Measurements from ENCODE around the gene CFAP43. TPM values are rescaled to one million over a fixed set of nuclear protein-coding genes. Genes with fewer than 3 reads are reported as not detected.

The CFAP43 gene
- total and polyA plus RNA-seq, 2 experiments from 2014 or later = 0.24 to 0.44 TPM

GRCh38 chr10:104277785-104278184, 45.6 kb upstream of the CFAP43 start:
- H3F3A ChIP-seq (replicated peaks; ENCODE audit: low read depth) = no peaks in the 10 kb centered on the region
- H3K27me3 ChIP-seq (ENCODE audit: insufficient read depth) = 0 out of 2 replicates have a peak, but pooled peaks cover 8% of the 10 kb centered on the region
- Mint-ChIP-seq H3K27me3 (ENCODE audit: insufficient read depth, low read depth, poor library complexity) (peaks cover 12% of the 10 kb centered on the region), H3K4me3 (no peak overlapping the region), H3K36me3 (ENCODE audit: low read depth) (peaks cover 12% of the 10 kb centered on the region; the same call in 1 of the 3 replicates), H3K4me1 (peaks cover 17% of the 10 kb centered on the region; the same call in 2 of the 3 replicates), H3K9me3 (no peaks in the 10 kb centered on the region), H3K27ac (no peak overlapping the region)
- no peak overlapping the region for H3K4me3 ChIP-seq
- no peak overlapping the region for H2AFZ ChIP-seq
- no peak for TF ChIP-seq NANOG (IDR thresholded peaks at IDR 0.05; ENCODE audit: borderline replicate concordance)
- no peak for TF ChIP-seq CREB1 (CRISPR knock-in tag; IDR thresholded peaks at IDR 0.05; ENCODE audit: low read depth)
- TF ChIP-seq ZNF114 (CRISPR knock-in tag; IDR thresholded peaks at IDR 0.05) = no peak
- no peak for TF ChIP-seq POLR2AphosphoS5 (IDR thresholded peaks at IDR 0.05; ENCODE audit: low read depth)
- TF ChIP-seq EZH2 (IDR thresholded peaks at IDR 0.05; ENCODE audit: low read depth, unreplicated experiment) = no peak
- no peak for TF ChIP-seq EZH2phosphoT487 (IDR thresholded peaks at IDR 0.05; ENCODE audit: unreplicated experiment)
- TF ChIP-seq, protein P1, sequence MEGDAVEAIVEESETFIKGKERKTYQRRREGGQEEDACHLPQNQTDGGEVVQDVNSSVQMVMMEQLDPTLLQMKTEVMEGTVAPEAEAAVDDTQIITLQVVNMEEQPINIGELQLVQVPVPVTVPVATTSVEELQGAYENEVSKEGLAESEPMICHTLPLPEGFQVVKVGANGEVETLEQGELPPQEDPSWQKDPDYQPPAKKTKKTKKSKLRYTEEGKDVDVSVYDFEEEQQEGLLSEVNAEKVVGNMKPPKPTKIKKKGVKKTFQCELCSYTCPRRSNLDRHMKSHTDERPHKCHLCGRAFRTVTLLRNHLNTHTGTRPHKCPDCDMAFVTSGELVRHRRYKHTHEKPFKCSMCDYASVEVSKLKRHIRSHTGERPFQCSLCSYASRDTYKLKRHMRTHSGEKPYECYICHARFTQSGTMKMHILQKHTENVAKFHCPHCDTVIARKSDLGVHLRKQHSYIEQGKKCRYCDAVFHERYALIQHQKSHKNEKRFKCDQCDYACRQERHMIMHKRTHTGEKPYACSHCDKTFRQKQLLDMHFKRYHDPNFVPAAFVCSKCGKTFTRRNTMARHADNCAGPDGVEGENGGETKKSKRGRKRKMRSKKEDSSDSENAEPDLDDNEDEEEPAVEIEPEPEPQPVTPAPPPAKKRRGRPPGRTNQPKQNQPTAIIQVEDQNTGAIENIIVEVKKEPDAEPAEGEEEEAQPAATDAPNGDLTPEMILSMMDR (conservative IDR thresholded peaks at IDR 0.05; ENCODE audit: low read depth in 2 of 2) = no peak
- TF ChIP-seq JUNB (IDR thresholded peaks at IDR 0.05; ENCODE audit: unreplicated experiment) = no peak
- no peak for TF ChIP-seq ZNF331 (CRISPR knock-in tag; IDR thresholded peaks at IDR 0.05; ENCODE audit: low read depth)
- TF ChIP-seq, protein P2, sequence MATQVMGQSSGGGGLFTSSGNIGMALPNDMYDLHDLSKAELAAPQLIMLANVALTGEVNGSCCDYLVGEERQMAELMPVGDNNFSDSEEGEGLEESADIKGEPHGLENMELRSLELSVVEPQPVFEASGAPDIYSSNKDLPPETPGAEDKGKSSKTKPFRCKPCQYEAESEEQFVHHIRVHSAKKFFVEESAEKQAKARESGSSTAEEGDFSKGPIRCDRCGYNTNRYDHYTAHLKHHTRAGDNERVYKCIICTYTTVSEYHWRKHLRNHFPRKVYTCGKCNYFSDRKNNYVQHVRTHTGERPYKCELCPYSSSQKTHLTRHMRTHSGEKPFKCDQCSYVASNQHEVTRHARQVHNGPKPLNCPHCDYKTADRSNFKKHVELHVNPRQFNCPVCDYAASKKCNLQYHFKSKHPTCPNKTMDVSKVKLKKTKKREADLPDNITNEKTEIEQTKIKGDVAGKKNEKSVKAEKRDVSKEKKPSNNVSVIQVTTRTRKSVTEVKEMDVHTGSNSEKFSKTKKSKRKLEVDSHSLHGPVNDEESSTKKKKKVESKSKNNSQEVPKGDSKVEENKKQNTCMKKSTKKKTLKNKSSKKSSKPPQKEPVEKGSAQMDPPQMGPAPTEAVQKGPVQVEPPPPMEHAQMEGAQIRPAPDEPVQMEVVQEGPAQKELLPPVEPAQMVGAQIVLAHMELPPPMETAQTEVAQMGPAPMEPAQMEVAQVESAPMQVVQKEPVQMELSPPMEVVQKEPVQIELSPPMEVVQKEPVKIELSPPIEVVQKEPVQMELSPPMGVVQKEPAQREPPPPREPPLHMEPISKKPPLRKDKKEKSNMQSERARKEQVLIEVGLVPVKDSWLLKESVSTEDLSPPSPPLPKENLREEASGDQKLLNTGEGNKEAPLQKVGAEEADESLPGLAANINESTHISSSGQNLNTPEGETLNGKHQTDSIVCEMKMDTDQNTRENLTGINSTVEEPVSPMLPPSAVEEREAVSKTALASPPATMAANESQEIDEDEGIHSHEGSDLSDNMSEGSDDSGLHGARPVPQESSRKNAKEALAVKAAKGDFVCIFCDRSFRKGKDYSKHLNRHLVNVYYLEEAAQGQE (IDR thresholded peaks at IDR 0.05; ENCODE audit: unreplicated experiment) = no peak
- TF ChIP-seq, protein P3, sequence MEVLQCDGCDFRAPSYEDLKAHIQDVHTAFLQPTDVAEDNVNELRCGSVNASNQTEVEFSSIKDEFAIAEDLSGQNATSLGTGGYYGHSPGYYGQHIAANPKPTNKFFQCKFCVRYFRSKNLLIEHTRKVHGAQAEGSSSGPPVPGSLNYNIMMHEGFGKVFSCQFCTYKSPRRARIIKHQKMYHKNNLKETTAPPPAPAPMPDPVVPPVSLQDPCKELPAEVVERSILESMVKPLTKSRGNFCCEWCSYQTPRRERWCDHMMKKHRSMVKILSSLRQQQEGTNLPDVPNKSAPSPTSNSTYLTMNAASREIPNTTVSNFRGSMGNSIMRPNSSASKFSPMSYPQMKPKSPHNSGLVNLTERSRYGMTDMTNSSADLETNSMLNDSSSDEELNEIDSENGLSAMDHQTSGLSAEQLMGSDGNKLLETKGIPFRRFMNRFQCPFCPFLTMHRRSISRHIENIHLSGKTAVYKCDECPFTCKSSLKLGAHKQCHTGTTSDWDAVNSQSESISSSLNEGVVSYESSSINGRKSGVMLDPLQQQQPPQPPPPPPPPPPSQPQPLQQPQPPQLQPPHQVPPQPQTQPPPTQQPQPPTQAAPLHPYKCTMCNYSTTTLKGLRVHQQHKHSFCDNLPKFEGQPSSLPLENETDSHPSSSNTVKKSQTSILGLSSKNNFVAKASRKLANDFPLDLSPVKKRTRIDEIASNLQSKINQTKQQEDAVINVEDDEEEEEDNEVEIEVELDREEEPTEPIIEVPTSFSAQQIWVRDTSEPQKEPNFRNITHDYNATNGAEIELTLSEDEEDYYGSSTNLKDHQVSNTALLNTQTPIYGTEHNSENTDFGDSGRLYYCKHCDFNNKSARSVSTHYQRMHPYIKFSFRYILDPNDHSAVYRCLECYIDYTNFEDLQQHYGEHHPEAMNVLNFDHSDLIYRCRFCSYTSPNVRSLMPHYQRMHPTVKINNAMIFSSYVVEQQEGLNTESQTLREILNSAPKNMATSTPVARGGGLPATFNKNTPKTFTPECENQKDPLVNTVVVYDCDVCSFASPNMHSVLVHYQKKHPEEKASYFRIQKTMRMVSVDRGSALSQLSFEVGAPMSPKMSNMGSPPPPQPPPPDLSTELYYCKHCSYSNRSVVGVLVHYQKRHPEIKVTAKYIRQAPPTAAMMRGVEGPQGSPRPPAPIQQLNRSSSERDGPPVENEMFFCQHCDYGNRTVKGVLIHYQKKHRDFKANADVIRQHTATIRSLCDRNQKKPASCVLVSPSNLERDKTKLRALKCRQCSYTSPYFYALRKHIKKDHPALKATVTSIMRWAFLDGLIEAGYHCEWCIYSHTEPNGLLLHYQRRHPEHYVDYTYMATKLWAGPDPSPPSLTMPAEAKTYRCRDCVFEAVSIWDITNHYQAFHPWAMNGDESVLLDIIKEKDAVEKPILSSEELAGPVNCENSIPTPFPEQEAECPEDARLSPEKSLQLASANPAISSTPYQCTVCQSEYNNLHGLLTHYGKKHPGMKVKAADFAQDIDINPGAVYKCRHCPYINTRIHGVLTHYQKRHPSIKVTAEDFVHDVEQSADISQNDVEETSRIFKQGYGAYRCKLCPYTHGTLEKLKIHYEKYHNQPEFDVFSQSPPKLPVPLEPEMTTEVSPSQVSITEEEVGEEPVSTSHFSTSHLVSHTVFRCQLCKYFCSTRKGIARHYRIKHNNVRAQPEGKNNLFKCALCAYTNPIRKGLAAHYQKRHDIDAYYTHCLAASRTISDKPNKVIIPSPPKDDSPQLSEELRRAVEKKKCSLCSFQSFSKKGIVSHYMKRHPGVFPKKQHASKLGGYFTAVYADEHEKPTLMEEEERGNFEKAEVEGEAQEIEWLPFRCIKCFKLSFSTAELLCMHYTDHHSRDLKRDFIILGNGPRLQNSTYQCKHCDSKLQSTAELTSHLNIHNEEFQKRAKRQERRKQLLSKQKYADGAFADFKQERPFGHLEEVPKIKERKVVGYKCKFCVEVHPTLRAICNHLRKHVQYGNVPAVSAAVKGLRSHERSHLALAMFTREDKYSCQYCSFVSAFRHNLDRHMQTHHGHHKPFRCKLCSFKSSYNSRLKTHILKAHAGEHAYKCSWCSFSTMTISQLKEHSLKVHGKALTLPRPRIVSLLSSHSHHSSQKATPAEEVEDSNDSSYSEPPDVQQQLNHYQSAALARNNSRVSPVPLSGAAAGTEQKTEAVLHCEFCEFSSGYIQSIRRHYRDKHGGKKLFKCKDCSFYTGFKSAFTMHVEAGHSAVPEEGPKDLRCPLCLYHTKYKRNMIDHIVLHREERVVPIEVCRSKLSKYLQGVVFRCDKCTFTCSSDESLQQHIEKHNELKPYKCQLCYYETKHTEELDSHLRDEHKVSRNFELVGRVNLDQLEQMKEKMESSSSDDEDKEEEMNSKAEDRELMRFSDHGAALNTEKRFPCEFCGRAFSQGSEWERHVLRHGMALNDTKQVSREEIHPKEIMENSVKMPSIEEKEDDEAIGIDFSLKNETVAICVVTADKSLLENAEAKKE (CRISPR knock-in tag; IDR thresholded peaks at IDR 0.05) = no peak
- H3K9me2 ChIP-seq (ENCODE audit: insufficient read depth) = no peaks in the 10 kb centered on the region
- peaks cover 17% of the 10 kb centered on the region for H3K4me1 ChIP-seq (ENCODE audit: insufficient read depth)
- ATAC-seq (no peak), DNase-seq (ENCODE audit: low spot score) (no peak)
- H3K36me3 ChIP-seq (ENCODE audit: insufficient read depth) = no peaks in the 10 kb centered on the region
- H3K27ac ChIP-seq (ENCODE audit: low read depth) = no peak overlapping the region
- no peak overlapping the region for H3K4me2 ChIP-seq
- no peaks in the 10 kb centered on the region; the same call in 1 of the 2 replicates for H4K20me1 ChIP-seq (replicated peaks; ENCODE audit: insufficient read depth)
- H3K79me2 ChIP-seq (replicated peaks; ENCODE audit: insufficient read depth) = peaks cover 16% of the 10 kb centered on the region

Measured in GM23338 (cell line).